Esophagus squamous epithelium (tissue), 5 donors: ENCODE data around the gene ALDH1A3. TPM values are rescaled to one million over a fixed set of nuclear protein-coding genes. Genes with fewer than 3 reads are reported as not detected.
A peak's percentile ranks its signal among the peaks of the same experiment; 100 is the strongest.

Experiments used
- DNase-seq: peaks from one replicate; lab custom pipeline; 2025; lab: John Stamatoyannopoulos, UW
- H3K27ac ChIP-seq, 4 donors: fragments of 200-600 bp; sonication (generic); one replicate each; pipeline ENCODE4 v1.5.1; 2016 to 2019; ENCODE audit warnings: mild to moderate bottlenecking in 1 of 4
- H3K27me3 ChIP-seq, 4 donors: fragments of 200-600 bp; sonication (generic); 1 replicate in 3 of 4; 2 replicates in 1 of 4; pipeline versions ENCODE4 v1.5.1 to v1.6.0; 2017 to 2021; ENCODE audit warnings: antibody characterized with exemption in 1 of 4
- H3K36me3 ChIP-seq, 3 donors: fragments of 200-600 bp; sonication (generic); one replicate each; pipeline ENCODE4 v1.5.1; 2016 to 2019
- H3K4me1 ChIP-seq, 3 donors: fragments of 200-600 bp; sonication (generic); one replicate each; pipeline ENCODE4 v1.5.1; 2017 to 2019
- H3K4me3 ChIP-seq, 4 donors: fragments of 200-600 bp; sonication (generic); 1 replicate in 3 of 4; 2 replicates in 1 of 4; pipeline ENCODE4 v1.5.1; 2016 to 2019; ENCODE audit warnings: mild to moderate bottlenecking in 2 of 4, moderate library complexity in 1 of 4
- H3K9me3 ChIP-seq, 3 donors: fragments of 200-600 bp; sonication (generic); one replicate each; pipeline ENCODE4 v1.5.1; 2016 to 2019
- CTCF ChIP-seq, 6 experiments: fragments of 450-650 bp in 4 of 6; fragments of 200-600 bp in 2 of 6; sonication (generic) in 2 of 6; IDR thresholded peaks; one replicate each; pipeline ENCODE4 v1.5.1; 2016 to 2019; ENCODE audit warnings: antibody characterized with exemption in 6 of 6, mild to moderate bottlenecking in 4 of 6, moderate library complexity in 4 of 6
- POLR2A ChIP-seq, 4 donors: fragments of 450-650 bp; IDR thresholded peaks; one replicate each; pipeline ENCODE4 v1.6.1; 2017; ENCODE audit warnings: antibody characterized with exemption in 4 of 4, mild to moderate bottlenecking in 4 of 4, moderate library complexity in 3 of 4
- WGBS, 2 donors: methylation state at CpG; one replicate each; pipeline ENCODE4 v1.1.5; 2018; 5-methylcytosine and 5-hydroxymethylcytosine counted together
- intact Hi-C: fragments of 100-400 bp; cut with DNase I; formaldehyde crosslinking; loops from one replicate; pipeline ENCODE4 v1.15.0; 2022
- total RNA-seq, 4 donors: library from RNA; depleted of rRNA; stranded (reverse); fragments of >200 nt; gene quantifications; one replicate each; pipeline ENCODE4 v1.1.0, GENCODE V29; 2016
- donor health status: DM: yes; HTN: yes; CAD: no.

ALDH1A3 gene
- total RNA-seq, 4 donors from 2014 or later, result 31.9 to 63.0 (median 38.1) TPM

GRCh38 chr15:100911086-100911485, 31.5 kb downstream of the ALDH1A3 start:
- H3K4me3 ChIP-seq, result no peak overlapping the region
- peaks cover 0 to 8% (median 0%) of the 10 kb centered on the region in 3 donors for H3K36me3 ChIP-seq
- no peak for DNase-seq
- intact Hi-C loops, result no loop called here
- no peak overlapping the region for H3K27ac ChIP-seq
- H3K9me3 ChIP-seq, result no peaks in the 10 kb centered on the region
- TF ChIP-seq POLR2A (IDR thresholded peaks at IDR 0.05) (no peak), CTCF (IDR thresholded peaks at IDR 0.05) (no peak)
- H3K27me3 ChIP-seq, result no peaks in the 10 kb centered on the region
- WGBS, 2 donors, result 87 to 89% methylated on average over 8 to 10 of the region's 10 CpGs
- peaks cover 0 to 7% (median 0%) of the 10 kb centered on the region in 3 donors for H3K4me1 ChIP-seq

GRCh38 chr15:100913961-100914360, 34.3 kb downstream of the ALDH1A3 start:
- no peak for DNase-seq
- Histone ChIP-seq H3K4me1 (peaks cover 8 to 27% (median 14%) of the 10 kb centered on the region in 3 donors), H3K36me3 (no peaks in the 10 kb centered on the region), H3K27me3 (no peaks in the 10 kb centered on the region), H3K9me3 (no peaks in the 10 kb centered on the region), H3K4me3 (no peak overlapping the region), H3K27ac (no peak overlapping the region)
- intact Hi-C loops, result no loop called here
- 70 to 89% methylated on average over 4 of the region's 4 CpGs for WGBS, 2 donors
- no peak for TF ChIP-seq POLR2A (IDR thresholded peaks at IDR 0.05)
- TF ChIP-seq CTCF (IDR thresholded peaks at IDR 0.05), result no peak

GRCh38 chr15:100914876-100915275, 35.2 kb downstream of the ALDH1A3 start:
- no peaks in the 10 kb centered on the region for H3K36me3 ChIP-seq
- TF ChIP-seq POLR2A (IDR thresholded peaks at IDR 0.05), result no peak
- peak in 1 of 6 experiments; percentile 28 for TF ChIP-seq CTCF (IDR thresholded peaks at IDR 0.05)
- H3K4me1 ChIP-seq, result peaks cover 8 to 27% (median 15%) of the 10 kb centered on the region in 3 donors
- H3K27me3 ChIP-seq, result no peaks in the 10 kb centered on the region
- no peaks in the 10 kb centered on the region for H3K9me3 ChIP-seq
- no peak for DNase-seq
- intact Hi-C loops, result loop anchor here (5.0 kb wide), 1 partner anchor 92 kb away; no protein-coding TSS in a partner anchor
- H3K27ac ChIP-seq, result peak overlapping the region in 1 of 4 donors; percentile 35
- H3K4me3 ChIP-seq, result no peak overlapping the region
- 81 to 86% methylated on average over 4 to 6 of the region's 6 CpGs for WGBS, 2 donors

- H3K27ac ChIP-seq, result peak overlapping the region; percentile 73 to 88 (median 82)
- no peaks in the 10 kb centered on the region for H3K9me3 ChIP-seq
- intact Hi-C loops, result loop anchor here (5.0 kb wide), 1 partner anchor 89 kb away; no protein-coding TSS in a partner anchor
- H3K27me3 ChIP-seq, result no peaks in the 10 kb centered on the region
- H3K4me1 ChIP-seq, result peaks cover 10 to 52% (median 20%) of the 10 kb centered on the region in 3 donors
- TF ChIP-seq CTCF (IDR thresholded peaks at IDR 0.05), result peak; percentile 79 to 98 (median 94)
- TF ChIP-seq POLR2A (IDR thresholded peaks at IDR 0.05), result peak in 1 of 4 donors; percentile 31
- H3K36me3 ChIP-seq, result no peaks in the 10 kb centered on the region
- no peak for DNase-seq
- peak overlapping the region; percentile 67 to 90 (median 80) for H3K4me3 ChIP-seq
- WGBS, 2 donors, result 2% methylated on average over 13 to 17 of the region's 42 CpGs
These were observed 38.5 kb downstream of the ALDH1A3 start for GRCh38 chr15:100918034-100918689.
